Measurements from ENCODE around the gene TMED5.

GRCh38 chr1:93164816-93165215, 15.4 kb downstream of the TMED5 start:
- TF ChIP-seq POLR2A (IDR thresholded peaks at IDR 0.05) (no peak), CTCF (IDR thresholded peaks at IDR 0.05 in 4 of 5, conservative IDR thresholded peaks at IDR 0.05 in 1 of 5) (no peak)

Data from gastrocnemius medialis (tissue), 4 donors.